Gastrocnemius medialis (tissue), 4 donors: ENCODE data around the gene SPSB1. TPM values are rescaled to one million over a fixed set of nuclear protein-coding genes. Genes with fewer than 3 reads are reported as not detected.

Source experiments
- ATAC-seq, 2 donors: fragments of 150-250 bp; one replicate each; pipeline ENCODE4 v1.9.1; 2016
- DNase-seq, 2 donors: peaks; one replicate each; pipeline ENCODE4 v3.0.0-alpha.2; 2019
- H3K27ac ChIP-seq, 4 donors: fragments of 200-600 bp; sonication (generic); 1 replicate in 1 of 4; 2 replicates in 3 of 4; pipeline ENCODE4 v1.5.1; 2016 to 2018; ENCODE audit warnings: mild to moderate bottlenecking in 2 of 4, moderate library complexity in 1 of 4
- H3K27me3 ChIP-seq, 3 donors: fragments of 200-600 bp; sonication (generic) in 2 of 3; 1 replicate in 1 of 3; 2 replicates in 2 of 3; pipeline versions ENCODE4 v1.5.1 to v1.6.0; 2016 to 2019; ENCODE audit warnings: mild to moderate bottlenecking in 1 of 3, moderate library complexity in 1 of 3
- H3K36me3 ChIP-seq, 2 donors: fragments of 200-600 bp; sonication (generic) in 1 of 2; one replicate each; pipeline ENCODE4 v1.5.1; 2017 to 2018
- H3K4me1 ChIP-seq, 2 donors: fragments of 200-600 bp; sonication (generic) in 1 of 2; one replicate each; pipeline ENCODE4 v1.5.1; 2016 to 2017; ENCODE audit warnings: mild to moderate bottlenecking in 2 of 2
- H3K4me3 ChIP-seq, 4 donors: fragments of 200-600 bp; sonication (generic) in 3 of 4; 1 replicate in 1 of 4; 2 replicates in 3 of 4; pipeline ENCODE4 v1.5.1; 2016 to 2019; ENCODE audit warnings: mild to moderate bottlenecking in 2 of 4
- H3K9me3 ChIP-seq, 3 donors: fragments of 200-600 bp; sonication (generic) in 2 of 3; 1 replicate in 1 of 3; 2 replicates in 2 of 3; pipeline ENCODE4 v1.5.1; 2016 to 2019
- CTCF ChIP-seq, 5 experiments: fragments of 450-650 bp in 3 of 5; fragments of 200-600 bp in 2 of 5; sonication (generic) in 2 of 5; IDR thresholded peaks in 4 of 5; conservative IDR thresholded peaks in 1 of 5; 1 replicate in 4 of 5; 2 replicates in 1 of 5; pipeline ENCODE4 v1.5.1; 2016 to 2019; ENCODE audit warnings: antibody characterized with exemption in 5 of 5, mild to moderate bottlenecking in 3 of 5, moderate library complexity in 3 of 5
- POLR2A ChIP-seq, 2 donors: fragments of 450-650 bp; IDR thresholded peaks; one replicate each; pipeline ENCODE4 v1.6.1; 2017; ENCODE audit warnings: antibody characterized with exemption in 2 of 2, mild to moderate bottlenecking in 2 of 2, moderate library complexity in 2 of 2
- in situ Hi-C, 4 donors: fragments of 200-750 bp; cut with MboI; loops; one replicate each; pipeline versions ENCODE4 v1.15.0 to v1.8.0; 2017; ENCODE audit warnings: low sequenced_read_pairs in 4 of 4
- intact Hi-C: fragments of 100-400 bp; cut with DNase I; formaldehyde crosslinking; loops from one replicate; pipeline ENCODE4 v1.15.1; 2023; ENCODE audit warnings: low total_unique reads
- total RNA-seq, 4 donors: library from RNA; depleted of rRNA; stranded (reverse); fragments of >200 nt; gene quantifications; one replicate each; pipeline versions ENCODE4 v1.1.0 to v1.2.3, GENCODE V29; 2016

SPSB1 gene
- total RNA-seq, 4 donors from 2014 or later, result 40.4 to 161 (median 56.6) TPM

- no peaks in the 10 kb centered on the region for H3K36me3 ChIP-seq
- no peaks in the 10 kb centered on the region for H3K27me3 ChIP-seq
- TF ChIP-seq CTCF (IDR thresholded peaks at IDR 0.05 in 4 of 5, conservative IDR thresholded peaks at IDR 0.05 in 1 of 5) (no peak), POLR2A (IDR thresholded peaks at IDR 0.05) (no peak)
- ATAC-seq, result no peak
- intact Hi-C loops (no loop called here), in situ Hi-C loops (no loop called here)
- no peak for DNase-seq
- peaks cover 19 to 21% of the 10 kb centered on the region in 2 donors for H3K4me1 ChIP-seq
- no peak overlapping the region for H3K27ac ChIP-seq
- H3K9me3 ChIP-seq, result no peaks in the 10 kb centered on the region
- H3K4me3 ChIP-seq, result no peak overlapping the region
Observed at GRCh38 chr1:9314711-9315379, 22.2 kb downstream of the SPSB1 start.

GRCh38 chr1:9315411-9316079, 22.9 kb downstream of the SPSB1 start:
- in situ Hi-C loops (no loop called here), intact Hi-C loops (no loop called here)
- ATAC-seq (no peak), DNase-seq (no peak)
- no peaks in the 10 kb centered on the region for H3K27me3 ChIP-seq
- TF ChIP-seq CTCF (IDR thresholded peaks at IDR 0.05 in 4 of 5, conservative IDR thresholded peaks at IDR 0.05 in 1 of 5), result no peak
- no peak for TF ChIP-seq POLR2A (IDR thresholded peaks at IDR 0.05)
- H3K4me3 ChIP-seq, result peak overlapping the region in 1 of 4 donors; percentile 0
- no peaks in the 10 kb centered on the region for H3K36me3 ChIP-seq
- H3K27ac ChIP-seq, result no peak overlapping the region
- H3K4me1 ChIP-seq, result peaks cover 19 to 21% of the 10 kb centered on the region in 2 donors
- H3K9me3 ChIP-seq, result no peaks in the 10 kb centered on the region

- in situ Hi-C loops, result no loop called here
- H3K4me1 ChIP-seq, result peaks cover 19 to 21% of the 10 kb centered on the region in 2 donors
- DNase-seq, result no peak
Observed at GRCh38 chr1:9316080-9316444, 23.4 kb downstream of the SPSB1 start.

GRCh38 chr1:9316512-9316911, 23.8 kb downstream of the SPSB1 start:
- Histone ChIP-seq H3K4me1 (peaks cover 19 to 21% of the 10 kb centered on the region in 2 donors), H3K4me3 (no peak overlapping the region), H3K36me3 (no peaks in the 10 kb centered on the region), H3K27ac (no peak overlapping the region), H3K9me3 (no peaks in the 10 kb centered on the region), H3K27me3 (no peaks in the 10 kb centered on the region)
- ATAC-seq (no peak), DNase-seq (no peak)
- TF ChIP-seq CTCF (IDR thresholded peaks at IDR 0.05 in 4 of 5, conservative IDR thresholded peaks at IDR 0.05 in 1 of 5) (no peak), POLR2A (IDR thresholded peaks at IDR 0.05) (no peak)
- intact Hi-C loops, result no loop called here
- in situ Hi-C loops, result no loop called here

More at GRCh38 chr1:9316080-9316444, 23.4 kb downstream of the SPSB1 start:
- ATAC-seq, result no peak
- Histone ChIP-seq H3K9me3 (no peaks in the 10 kb centered on the region), H3K27ac (no peak overlapping the region), H3K36me3 (no peaks in the 10 kb centered on the region), H3K4me3 (peak overlapping the region in 1 of 4 donors; percentile 0), H3K27me3 (no peaks in the 10 kb centered on the region)
- intact Hi-C loops, result no loop called here
- no peak for TF ChIP-seq POLR2A (IDR thresholded peaks at IDR 0.05)
- no peak for TF ChIP-seq CTCF (IDR thresholded peaks at IDR 0.05 in 4 of 5, conservative IDR thresholded peaks at IDR 0.05 in 1 of 5)
